OCI-LY1 (cell line): ENCODE data around the gene ERAP2.

ENCODE experiments used
- CTCF ChIP-seq: fragments of 200-600 bp; sonication (generic), shearing (Covaris generic); IDR thresholded peaks from 2 replicates; pipeline ENCODE4 v1.5.1; 2017; ENCODE audit warnings: mild to moderate bottlenecking, antibody characterized with exemption, low read length, moderate library complexity, mixed read lengths
- EZH2 ChIP-seq: fragments of 200-600 bp; sonication (generic), shearing (Covaris generic); IDR thresholded peaks from 2 replicates; pipeline ENCODE4 v1.8.0; 2017; ENCODE audit warnings: borderline replicate concordance, mixed run types, mild to moderate bottlenecking, antibody characterized with exemption, low read length, moderate library complexity, mixed read lengths

GRCh38 chr5:96834016-96834415 lies 42.3 kb upstream of the ERAP2 start:
- no peak for TF ChIP-seq CTCF
- no peak for TF ChIP-seq EZH2
